ENCODE measurements around the gene SYT1. TPM values are rescaled to one million over a fixed set of nuclear protein-coding genes. Genes with fewer than 3 reads are reported as not detected.

The SYT1 gene
- total and polyA plus RNA-seq, 2 of the 4 experiments (the other 2 are of a cell fraction) = 2.8 to 3.0 TPM

DNA sequence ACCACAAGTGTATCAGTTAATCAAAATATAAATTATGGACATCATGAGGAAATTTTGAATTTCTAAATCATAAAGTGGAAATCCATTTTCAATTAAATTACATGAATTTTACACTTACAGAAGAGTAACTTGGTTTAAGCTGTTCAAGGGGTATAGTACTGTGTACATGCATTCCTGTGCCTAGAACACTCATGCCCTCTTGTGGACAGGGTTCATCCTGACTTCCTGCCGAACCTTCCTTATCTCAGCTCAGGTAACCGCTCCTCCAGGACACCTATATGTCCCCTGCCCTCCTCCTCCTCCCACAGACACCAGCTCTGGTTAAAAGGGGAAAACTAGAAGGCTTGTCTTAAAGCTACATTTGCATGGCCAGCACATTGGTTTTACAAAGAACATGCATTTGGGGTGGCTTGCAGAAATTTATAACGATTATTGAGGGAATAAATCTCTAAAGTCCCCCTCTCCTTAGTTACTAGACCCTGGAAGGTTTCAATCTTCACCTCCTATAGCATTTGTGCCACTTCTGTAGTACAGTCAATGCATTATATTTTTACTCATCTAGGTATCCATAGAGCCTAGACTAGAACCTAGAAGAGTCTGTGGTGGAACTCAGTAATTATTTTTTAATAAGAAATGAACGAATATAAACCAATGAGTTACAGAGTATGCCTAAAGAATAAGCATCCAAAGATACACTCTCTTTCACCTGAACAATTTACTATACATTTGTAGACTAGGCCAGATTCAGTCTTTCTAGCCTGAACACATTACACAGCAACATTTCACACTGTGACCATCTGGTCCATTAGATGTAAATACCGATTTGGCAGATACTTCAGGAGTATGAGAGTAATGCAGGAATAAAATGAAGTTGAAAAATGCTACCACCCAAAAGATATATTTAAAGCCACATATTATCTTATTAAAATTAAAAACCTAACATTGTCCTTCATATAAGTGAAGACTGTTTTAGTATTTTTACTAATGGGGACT is 480.6 kb downstream of the SYT1 start:
- H3K23ac ChIP-seq (ENCODE audit: low read depth, low read length) = no peak overlapping the region
- intact Hi-C loops (cut with micrococcal nuclease) = loop anchor here (2.0 to 10.0 kb wide), 4 partner anchors 170 to 952 kb away; partner anchors contain the start of gene SYT1

More for the DNA sequence above, 480.6 kb downstream of the SYT1 start:
- Histone ChIP-seq H3K4me1 (ENCODE audit: control insufficient read depth, insufficient read depth, low read length) (no peaks in the 10 kb centered on the region), H3K4me3 (ENCODE audit: insufficient read depth, low read depth, low read length) (no peak overlapping the region), H2BK5ac (ENCODE audit: low read depth, low read length, poor library complexity, severe bottlenecking) (no peak overlapping the region), H3K18ac (ENCODE audit: low read depth, low read length) (no peak overlapping the region), H3K27me3 (ENCODE audit: control insufficient read depth, insufficient read depth, low read length) (no peaks in the 10 kb centered on the region; the same call in 1 of the 2 replicates), H2AFZ (replicated peaks; ENCODE audit: low read length, poor library complexity) (peak overlapping the region; percentile 2), H3K4ac (ENCODE audit: low read depth, low read length) (no peak overlapping the region), H2BK15ac (ENCODE audit: low read depth, low read length) (no peak overlapping the region), H3K56ac (ENCODE audit: extremely low read depth, insufficient read depth, low read length) (no peak overlapping the region), H3K36me3 (ENCODE audit: control insufficient read depth, insufficient read depth, low read length) (no peaks in the 10 kb centered on the region), H2AK9ac (replicated peaks; ENCODE audit: low read depth, low read length, poor library complexity) (peak overlapping the region; percentile 44), H4K91ac (ENCODE audit: insufficient read depth, low read depth, low read length) (no peak overlapping the region), H3K14ac (replicated peaks; ENCODE audit: low read depth, low read length) (no peak overlapping the region), H4K5ac (ENCODE audit: low read depth, low read length) (no peak overlapping the region), H2BK20ac (ENCODE audit: low read depth, low read length) (no peak overlapping the region), H4K8ac (ENCODE audit: low read depth in 2 of 2, low read length in 2 of 2) (no peak overlapping the region), H3K9me1 (ENCODE audit: insufficient read depth, low read length) (no peaks in the 10 kb centered on the region), H3K4me2 (ENCODE audit: low read depth, low read length) (no peak overlapping the region), H3K79me1 (ENCODE audit: low read depth in 1 of 2, low read length in 2 of 2) (no peaks in the 10 kb centered on the region), H3K9me3 (ENCODE audit: control insufficient read depth, insufficient read depth, low read length) (no peaks in the 10 kb centered on the region), H3K27ac (ENCODE audit: insufficient read depth, low read length) (no peak overlapping the region), H3K9ac (ENCODE audit: low read depth, low read length) (no peak overlapping the region), H4K20me1 (ENCODE audit: insufficient read depth, low read length) (no peaks in the 10 kb centered on the region), H2BK120ac (ENCODE audit: low read depth, low read length) (no peak overlapping the region), H2AK5ac (ENCODE audit: low read depth, low read length) (no peak overlapping the region)
- ChIA-PET POLR2A (ENCODE audit: unreplicated experiment) (no interaction called here), CTCF (interaction anchor here (0.5 to 1.1 kb wide), 4 partner anchors 9 to 1199 kb away, joined by 3 to 4 read pairs (median 3); no protein-coding TSS in a partner anchor)
- in situ Hi-C loops (cut with MboI; ENCODE audit: low sequenced_read_pairs) (no loop called here), dilution Hi-C loops (cut with HindIII; ENCODE audit: low sequenced_read_pairs, unreplicated experiment) (no loop called here)
- ATAC-seq (ENCODE audit: low read depth) (peak; percentile 86), DNase-seq (peak; percentile 50)
- TF ChIP-seq POLR2A (IDR thresholded peaks at IDR 0.05; ENCODE audit: low read depth, low read length) = no peak
- peak; percentile 78 for TF ChIP-seq RAD21 (IDR thresholded peaks at IDR 0.05; ENCODE audit: low read length)
- TF ChIP-seq, protein P1, sequence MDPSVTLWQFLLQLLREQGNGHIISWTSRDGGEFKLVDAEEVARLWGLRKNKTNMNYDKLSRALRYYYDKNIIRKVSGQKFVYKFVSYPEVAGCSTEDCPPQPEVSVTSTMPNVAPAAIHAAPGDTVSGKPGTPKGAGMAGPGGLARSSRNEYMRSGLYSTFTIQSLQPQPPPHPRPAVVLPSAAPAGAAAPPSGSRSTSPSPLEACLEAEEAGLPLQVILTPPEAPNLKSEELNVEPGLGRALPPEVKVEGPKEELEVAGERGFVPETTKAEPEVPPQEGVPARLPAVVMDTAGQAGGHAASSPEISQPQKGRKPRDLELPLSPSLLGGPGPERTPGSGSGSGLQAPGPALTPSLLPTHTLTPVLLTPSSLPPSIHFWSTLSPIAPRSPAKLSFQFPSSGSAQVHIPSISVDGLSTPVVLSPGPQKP (IDR thresholded peaks at IDR 0.05; ENCODE audit: borderline replicate concordance, low read depth, low read length) = no peak
- peak; percentile 63 for TF ChIP-seq SMC3 (IDR thresholded peaks at IDR 0.05; ENCODE audit: low read depth, low read length)
- TF ChIP-seq, protein P2, sequence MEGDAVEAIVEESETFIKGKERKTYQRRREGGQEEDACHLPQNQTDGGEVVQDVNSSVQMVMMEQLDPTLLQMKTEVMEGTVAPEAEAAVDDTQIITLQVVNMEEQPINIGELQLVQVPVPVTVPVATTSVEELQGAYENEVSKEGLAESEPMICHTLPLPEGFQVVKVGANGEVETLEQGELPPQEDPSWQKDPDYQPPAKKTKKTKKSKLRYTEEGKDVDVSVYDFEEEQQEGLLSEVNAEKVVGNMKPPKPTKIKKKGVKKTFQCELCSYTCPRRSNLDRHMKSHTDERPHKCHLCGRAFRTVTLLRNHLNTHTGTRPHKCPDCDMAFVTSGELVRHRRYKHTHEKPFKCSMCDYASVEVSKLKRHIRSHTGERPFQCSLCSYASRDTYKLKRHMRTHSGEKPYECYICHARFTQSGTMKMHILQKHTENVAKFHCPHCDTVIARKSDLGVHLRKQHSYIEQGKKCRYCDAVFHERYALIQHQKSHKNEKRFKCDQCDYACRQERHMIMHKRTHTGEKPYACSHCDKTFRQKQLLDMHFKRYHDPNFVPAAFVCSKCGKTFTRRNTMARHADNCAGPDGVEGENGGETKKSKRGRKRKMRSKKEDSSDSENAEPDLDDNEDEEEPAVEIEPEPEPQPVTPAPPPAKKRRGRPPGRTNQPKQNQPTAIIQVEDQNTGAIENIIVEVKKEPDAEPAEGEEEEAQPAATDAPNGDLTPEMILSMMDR (conservative IDR thresholded peaks at IDR 0.05; ENCODE audit: low read depth, low read length) = peak; percentile 57
- no CpG with 5 or more reads among the region's 5 CpGs for WGBS, 2 experiments (ENCODE audit: extremely low coverage in 2 of 2, insufficient read length in 1 of 2)
- BruUV-seq (replicated peaks) = no TSS peak
